Measurements from ENCODE around the gene CHDH. TPM values are rescaled to one million over a fixed set of nuclear protein-coding genes. Genes with fewer than 3 reads are reported as not detected.

CHDH gene
- total RNA-seq, 2 experiments from 2014 or later: 0.53 to 1.0 TPM

GRCh38 chr3:53826048-53826447 is 20.2 kb downstream of the CHDH start:
- Mint-ChIP-seq H3K27me3 (peaks cover 14% of the 10 kb centered on the region), H3K4me1 (peaks cover 5% of the 10 kb centered on the region), H3K4me3 (no peak overlapping the region), H3K9me3 (ENCODE audit: low read depth) (no peaks in the 10 kb centered on the region), H3K36me3 (no peaks in the 10 kb centered on the region), H3K27ac (no peak overlapping the region)
- no peak for DNase-seq
- no peak for ATAC-seq
- CTCF ChIA-PET: no interaction called here

- CTCF ChIA-PET: no interaction called here
- H3K9me3 Mint-ChIP-seq (ENCODE audit: low read depth): no peaks in the 10 kb centered on the region
- H3K27ac Mint-ChIP-seq: no peak overlapping the region
- ATAC-seq (no peak), DNase-seq (no peak)
- no peak overlapping the region for H3K4me3 Mint-ChIP-seq
- no peaks in the 10 kb centered on the region for H3K36me3 Mint-ChIP-seq
- H3K4me1 Mint-ChIP-seq: peaks cover 5% of the 10 kb centered on the region
- H3K27me3 Mint-ChIP-seq: peaks cover 14% of the 10 kb centered on the region
Measured at GRCh38 chr3:53824795-53825194, 21.4 kb downstream of the CHDH start.

- H3K27me3 Mint-ChIP-seq: peaks cover 14% of the 10 kb centered on the region
- H3K4me3 Mint-ChIP-seq: no peak overlapping the region
- H3K27ac Mint-ChIP-seq: no peak overlapping the region
- H3K4me1 Mint-ChIP-seq: peaks cover 5% of the 10 kb centered on the region
- no peaks in the 10 kb centered on the region for H3K9me3 Mint-ChIP-seq (ENCODE audit: low read depth)
- H3K36me3 Mint-ChIP-seq: no peaks in the 10 kb centered on the region
- CTCF ChIA-PET: interaction anchor here (0.6 kb wide), 1 partner anchor 72 kb away, joined by 4 read pairs; no protein-coding TSS in a partner anchor
- DNase-seq (no peak), ATAC-seq (no peak)
Measured at GRCh38 chr3:53823956-53824657, 22.1 kb downstream of the CHDH start.

DNA sequence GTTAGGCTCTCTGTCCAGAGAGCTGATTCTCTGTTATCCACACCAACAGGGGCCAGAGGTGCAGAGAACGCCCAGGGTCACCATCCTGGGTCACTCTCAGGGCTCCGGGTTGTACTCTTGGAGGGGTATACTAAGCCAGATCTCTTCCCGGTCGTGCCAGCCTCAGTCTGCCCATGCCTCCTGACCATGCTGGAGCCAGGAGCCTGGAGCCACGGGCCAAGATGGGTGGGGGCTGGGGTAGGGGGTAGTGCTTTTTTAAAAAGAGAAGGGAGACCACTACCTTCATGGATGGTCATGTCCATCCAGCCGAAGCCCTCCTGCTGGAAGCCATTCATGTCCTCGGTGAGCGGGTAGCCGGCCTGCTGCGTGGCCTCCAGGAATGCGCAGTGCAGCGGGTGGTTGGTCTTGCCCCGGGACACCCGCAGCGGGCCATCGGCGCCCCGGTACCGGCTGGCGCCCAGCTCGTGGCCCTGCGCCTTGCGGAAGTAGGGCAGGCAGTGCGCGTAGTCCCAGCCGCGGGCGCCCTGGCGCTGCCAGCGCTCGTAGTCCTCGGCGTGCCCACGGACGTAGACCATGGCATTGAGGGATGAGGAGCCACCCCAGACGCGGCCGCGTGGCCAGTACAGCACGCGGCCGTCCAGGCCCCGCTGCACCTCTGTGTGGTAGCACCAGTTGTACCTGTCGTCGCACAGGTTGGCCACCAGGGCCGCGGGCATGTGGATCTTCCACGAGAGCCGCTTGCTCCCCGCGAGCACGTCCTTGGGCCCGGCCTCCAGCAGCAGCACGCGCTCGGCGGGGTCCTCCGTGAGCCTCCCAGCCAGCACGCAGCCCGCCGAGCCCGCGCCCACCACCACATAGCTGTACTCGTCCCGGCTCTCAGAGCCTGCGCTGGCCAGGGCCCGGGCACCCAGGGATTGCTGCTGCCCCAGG is 22.9 kb downstream of the CHDH start:
- no peak overlapping the region for H3K27ac Mint-ChIP-seq
- CTCF ChIA-PET: no interaction called here
- H3K27me3 Mint-ChIP-seq: peaks cover 12% of the 10 kb centered on the region
- ATAC-seq: no peak
- no peaks in the 10 kb centered on the region for H3K9me3 Mint-ChIP-seq (ENCODE audit: low read depth)
- H3K4me3 Mint-ChIP-seq: no peak overlapping the region
- H3K36me3 Mint-ChIP-seq: no peaks in the 10 kb centered on the region
- DNase-seq: no peak
- H3K4me1 Mint-ChIP-seq: peaks cover 5% of the 10 kb centered on the region

GRCh38 chr3:53822331-53822741 is 23.9 kb downstream of the CHDH start:
- no peak overlapping the region for H3K4me3 Mint-ChIP-seq
- H3K27me3 Mint-ChIP-seq: peaks cover 14% of the 10 kb centered on the region
- no peak for DNase-seq
- no peaks in the 10 kb centered on the region for H3K9me3 Mint-ChIP-seq (ENCODE audit: low read depth)
- H3K27ac Mint-ChIP-seq: no peak overlapping the region
- CTCF ChIA-PET: no interaction called here
- H3K4me1 Mint-ChIP-seq: peaks cover 5% of the 10 kb centered on the region
- ATAC-seq: no peak
- H3K36me3 Mint-ChIP-seq: no peaks in the 10 kb centered on the region

- no peak for DNase-seq
- Mint-ChIP-seq H3K4me1 (peaks cover 5% of the 10 kb centered on the region), H3K4me3 (no peak overlapping the region), H3K36me3 (no peaks in the 10 kb centered on the region), H3K27ac (no peak overlapping the region), H3K27me3 (peaks cover 14% of the 10 kb centered on the region), H3K9me3 (ENCODE audit: low read depth) (no peaks in the 10 kb centered on the region)
- no peak for ATAC-seq
- CTCF ChIA-PET: no interaction called here
Measured at GRCh38 chr3:53821631-53822121, 24.5 kb downstream of the CHDH start.

DNA sequence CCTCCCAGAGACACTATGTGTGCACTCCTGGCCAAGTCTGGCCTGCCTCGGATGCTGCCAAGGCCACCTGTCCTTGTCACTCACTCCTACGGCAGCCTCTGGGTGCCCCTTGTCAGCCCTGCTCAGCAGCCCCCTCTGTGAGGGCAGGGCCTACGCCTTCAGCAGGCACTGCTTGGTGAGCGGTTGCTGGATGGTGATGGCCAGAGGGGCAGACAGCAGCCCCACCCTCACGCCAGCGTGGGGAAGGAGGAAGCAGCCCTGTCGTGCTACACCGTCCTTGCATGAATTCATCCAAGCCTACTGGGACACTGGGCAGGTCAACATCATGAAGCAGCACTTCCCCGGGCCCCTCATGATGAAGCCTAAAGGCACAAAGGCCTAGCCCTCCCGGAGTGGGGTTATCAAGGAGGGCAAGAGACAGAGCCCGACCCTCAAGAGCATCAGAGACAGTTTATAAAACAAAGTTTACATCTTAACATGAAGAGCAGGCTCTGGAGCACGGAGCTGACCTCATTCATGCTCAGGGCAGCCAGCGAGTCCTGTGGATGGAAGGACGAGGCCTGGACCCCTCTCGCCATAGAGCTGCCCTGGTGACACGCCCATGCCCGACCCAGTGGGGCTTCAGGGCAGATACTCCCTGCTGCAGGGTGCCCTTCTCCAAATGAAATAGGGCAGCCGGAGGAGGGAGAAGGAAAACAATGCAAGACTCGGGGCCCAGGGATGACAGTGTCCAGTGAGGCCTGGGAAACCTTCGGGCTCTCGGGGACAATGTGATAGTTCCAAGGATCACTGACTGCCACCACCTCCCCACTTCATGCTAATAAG is 25.3 kb downstream of the CHDH start:
- no peaks in the 10 kb centered on the region for H3K36me3 Mint-ChIP-seq
- no peak overlapping the region for H3K27ac Mint-ChIP-seq
- no peak for ATAC-seq
- peaks cover 4% of the 10 kb centered on the region for H3K4me1 Mint-ChIP-seq
- H3K9me3 Mint-ChIP-seq (ENCODE audit: low read depth): no peaks in the 10 kb centered on the region
- peaks cover 12% of the 10 kb centered on the region for H3K27me3 Mint-ChIP-seq
- no peak for DNase-seq
- CTCF ChIA-PET: no interaction called here
- H3K4me3 Mint-ChIP-seq: no peak overlapping the region

DNA sequence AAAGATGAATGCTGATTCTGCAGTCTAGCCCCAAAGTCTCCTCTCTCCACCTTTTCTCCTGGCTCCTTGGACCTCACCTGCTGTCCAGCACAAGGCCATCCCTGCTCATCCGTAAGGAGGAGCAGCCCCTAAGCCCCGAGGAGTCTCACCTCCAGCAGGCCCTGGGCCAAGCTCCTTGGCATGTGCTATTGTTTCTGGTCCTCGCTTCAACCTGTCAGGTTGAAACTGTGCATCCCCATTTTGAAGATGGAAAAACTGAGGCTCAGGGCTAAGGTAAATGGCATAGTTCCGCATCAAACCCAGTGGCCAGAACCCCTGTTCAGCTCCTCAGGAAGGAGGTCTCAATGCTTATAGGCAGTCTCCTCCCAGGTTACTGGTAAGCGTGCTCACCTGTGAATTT is 26.1 kb downstream of the CHDH start:
- no peak for ATAC-seq
- H3K4me1 Mint-ChIP-seq: no peaks in the 10 kb centered on the region
- CTCF ChIA-PET: no interaction called here
- H3K4me3 Mint-ChIP-seq: no peak overlapping the region
- no peak overlapping the region for H3K27ac Mint-ChIP-seq
- H3K9me3 Mint-ChIP-seq (ENCODE audit: low read depth): no peaks in the 10 kb centered on the region
- no peaks in the 10 kb centered on the region for H3K36me3 Mint-ChIP-seq
- H3K27me3 Mint-ChIP-seq: peaks cover 3% of the 10 kb centered on the region
- DNase-seq: no peak

GRCh38 chr3:53819163-53819868 is 26.9 kb downstream of the CHDH start:
- ATAC-seq: no peak
- CTCF ChIA-PET: no interaction called here
- no peak for DNase-seq
- peaks cover 3% of the 10 kb centered on the region for H3K27me3 Mint-ChIP-seq
- no peaks in the 10 kb centered on the region for H3K9me3 Mint-ChIP-seq (ENCODE audit: low read depth)
- no peak overlapping the region for H3K27ac Mint-ChIP-seq
- no peaks in the 10 kb centered on the region for H3K4me1 Mint-ChIP-seq
- no peak overlapping the region for H3K4me3 Mint-ChIP-seq
- no peaks in the 10 kb centered on the region for H3K36me3 Mint-ChIP-seq

DNA sequence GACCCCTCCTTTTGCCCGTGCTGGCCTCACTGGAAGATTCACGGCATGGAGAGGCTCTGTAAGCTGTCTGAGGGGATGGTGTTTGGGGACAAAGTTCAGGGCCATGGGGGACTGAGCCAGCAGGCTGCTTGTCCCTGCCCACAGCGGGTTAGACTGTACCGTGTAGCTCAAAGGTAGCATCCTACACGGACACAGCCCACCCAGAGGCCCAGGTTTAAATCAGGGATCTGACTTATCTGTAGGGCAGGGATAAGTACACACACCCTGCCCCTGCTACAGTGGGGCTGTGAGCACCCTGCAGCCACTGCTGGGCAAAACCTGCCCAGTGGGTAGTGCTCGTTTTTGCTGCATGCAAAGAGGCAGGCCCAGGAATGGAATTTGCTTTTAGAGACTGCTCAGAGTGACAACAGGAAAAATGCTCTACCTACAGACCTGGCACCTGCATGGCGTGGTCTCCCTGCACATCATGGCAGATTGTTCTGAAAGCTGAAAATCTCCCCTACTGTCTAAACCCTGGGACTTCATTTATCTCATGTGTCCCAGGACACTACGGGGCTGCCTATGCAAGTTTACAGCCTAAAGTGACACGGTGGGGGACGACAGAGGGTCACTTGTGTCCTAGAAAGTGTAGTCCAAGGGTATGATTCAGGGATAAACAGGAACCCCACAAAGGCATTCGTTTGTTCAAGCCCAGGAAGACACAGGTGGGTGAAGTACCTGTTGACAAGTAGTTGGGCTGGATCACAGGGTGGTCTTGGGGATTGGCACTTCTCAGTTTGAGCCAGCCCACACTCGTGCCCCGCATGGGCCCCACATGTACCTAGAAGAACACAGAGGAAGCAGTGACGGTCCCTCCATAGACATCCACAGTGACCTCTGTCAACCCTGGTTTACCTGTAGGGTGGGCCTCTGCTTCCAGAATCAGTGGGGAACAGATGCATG is 27.7 kb downstream of the CHDH start:
- CTCF ChIA-PET: no interaction called here
- ATAC-seq (no peak), DNase-seq (no peak)
- H3K27me3 Mint-ChIP-seq: peaks cover 6% of the 10 kb centered on the region
- no peak overlapping the region for H3K27ac Mint-ChIP-seq
- no peaks in the 10 kb centered on the region for H3K36me3 Mint-ChIP-seq
- H3K9me3 Mint-ChIP-seq (ENCODE audit: low read depth): no peaks in the 10 kb centered on the region
- no peak overlapping the region for H3K4me3 Mint-ChIP-seq
- H3K4me1 Mint-ChIP-seq: no peaks in the 10 kb centered on the region

DNA sequence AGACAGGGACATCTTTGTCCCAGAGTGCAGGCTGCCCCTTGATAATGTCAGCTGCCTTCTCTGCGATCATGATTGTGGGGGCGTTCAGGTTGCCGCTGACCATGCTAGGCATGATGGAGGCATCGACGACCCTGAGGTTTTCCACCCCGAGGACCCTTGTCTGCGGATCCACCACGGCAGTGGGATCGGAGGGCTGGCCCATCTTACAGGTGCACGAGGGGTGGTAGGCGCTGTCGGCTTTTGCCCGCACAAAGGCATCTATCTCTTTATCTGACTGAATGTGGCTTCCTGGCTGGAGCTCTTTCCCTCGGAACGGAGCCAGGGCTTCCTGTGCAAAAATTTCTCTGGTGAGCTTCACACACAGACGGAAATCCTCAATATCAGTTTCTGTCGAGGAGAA is 28.4 kb downstream of the CHDH start:
- ATAC-seq: no peak
- CTCF ChIA-PET: no interaction called here
- Mint-ChIP-seq H3K4me1 (no peaks in the 10 kb centered on the region), H3K27me3 (peaks cover 6% of the 10 kb centered on the region), H3K4me3 (no peak overlapping the region), H3K9me3 (ENCODE audit: low read depth) (no peaks in the 10 kb centered on the region), H3K27ac (no peak overlapping the region), H3K36me3 (no peaks in the 10 kb centered on the region)
- no peak for DNase-seq

GRCh38 chr3:53817211-53817610 is 29.0 kb downstream of the CHDH start:
- H3K4me1 Mint-ChIP-seq: no peaks in the 10 kb centered on the region
- no peak overlapping the region for H3K4me3 Mint-ChIP-seq
- ATAC-seq (no peak), DNase-seq (no peak)
- no peaks in the 10 kb centered on the region for H3K36me3 Mint-ChIP-seq
- peaks cover 8% of the 10 kb centered on the region for H3K27me3 Mint-ChIP-seq
- no peak overlapping the region for H3K27ac Mint-ChIP-seq
- no peaks in the 10 kb centered on the region for H3K9me3 Mint-ChIP-seq (ENCODE audit: low read depth)
- CTCF ChIA-PET: no interaction called here

Data from activated CD8-positive, alpha-beta memory T cell treated with anti-CD3 and anti-CD28 coated beads, Interleukin-2, amount 10 ng/mL, durations not matched to agents 7 days and 5 days (primary cell).